Transverse colon (tissue), 4 donors: Measurements from ENCODE around the gene ZBTB16. TPM values are rescaled to one million over a fixed set of nuclear protein-coding genes. Genes with fewer than 3 reads are reported as not detected.

ENCODE experiments used
- DNase-seq: peaks from one replicate; pipeline ENCODE4 v3.0.0-alpha.2; 2019
- H3K27ac ChIP-seq, 4 donors: fragments of 200-600 bp; sonication (generic); 2 replicates each; pipeline ENCODE4 v1.5.1; 2016 to 2018; ENCODE audit warnings: inconsistent platforms in 4 of 4
- H3K27me3 ChIP-seq: fragments of 200-600 bp; sonication (generic); 2 replicates; pipeline ENCODE4 v1.5.1; 2017; ENCODE audit warnings: inconsistent platforms
- H3K36me3 ChIP-seq, 4 donors: fragments of 200-600 bp; sonication (generic); 2 replicates each; pipeline ENCODE4 v1.5.1; 2017 to 2019; ENCODE audit warnings: inconsistent platforms in 4 of 4
- H3K4me1 ChIP-seq, 4 donors: fragments of 200-600 bp; sonication (generic); 2 replicates each; pipeline ENCODE4 v1.5.1; 2017 to 2020; ENCODE audit warnings: inconsistent platforms in 4 of 4
- H3K4me3 ChIP-seq, 4 donors: fragments of 200-600 bp; sonication (generic); 1 replicate in 1 of 4; 2 replicates in 3 of 4; pipeline versions ENCODE4 v1.5.1 to v1.6.1; 2017 to 2019; ENCODE audit warnings: inconsistent platforms in 4 of 4
- H3K9me3 ChIP-seq, 2 donors: fragments of 200-600 bp; sonication (generic); 2 replicates each; pipeline ENCODE4 v1.5.1; 2017 to 2019; ENCODE audit warnings: inconsistent platforms in 2 of 2
- EP300 ChIP-seq: sonication (generic); formaldehyde crosslinking; IDR thresholded peaks from one replicate; pipeline ENCODE4 v1.6.1; 2017; ENCODE audit warnings: antibody characterized with exemption, low read depth
- POLR2A ChIP-seq: fragments of 450-650 bp; IDR thresholded peaks from one replicate; pipeline ENCODE4 v1.6.1; 2016; ENCODE audit warnings: antibody characterized with exemption, mild to moderate bottlenecking, moderate library complexity
- POLR2AphosphoS5 ChIP-seq, 3 donors: sonication (generic); formaldehyde crosslinking; IDR thresholded peaks; one replicate each; pipeline ENCODE4 v1.6.1; 2016; ENCODE audit warnings: antibody characterized with exemption in 3 of 3
- WGBS, 2 donors: methylation state at CpG; one replicate each; pipeline ENCODE4 v1.1.5; 2018; ENCODE audit warnings: low coverage in 1 of 2; 5-methylcytosine and 5-hydroxymethylcytosine counted together
- in situ Hi-C, 4 donors: fragments of 200-750 bp; cut with MboI; loops; one replicate each; pipeline versions ENCODE4 v1.15.0 to v1.15.1; 2017; ENCODE audit warnings: low sequenced_read_pairs in 3 of 4, low pct_ligation_motif_present in 1 of 4, low pct_unique_long_range_greater_than_20kb in 1 of 4
- intact Hi-C: fragments of 100-400 bp; cut with DNase I; formaldehyde crosslinking; loops from one replicate; pipeline ENCODE4 v1.15.1; 2023; ENCODE audit warnings: low total_unique reads
- total RNA-seq, 4 donors: library from RNA; depleted of rRNA; stranded (reverse); fragments of >200 nt; gene quantifications; one replicate each; pipeline ENCODE4 v1.1.0, GENCODE V29; 2016
- TF ChIP-seq, protein P1 (sequence below), 5 experiments: fragments of 200-600 bp in 3 of 5; fragments of 450-650 bp in 2 of 5; sonication (generic) in 3 of 5; IDR thresholded peaks; 1 replicate in 2 of 5; 2 replicates in 3 of 5; pipeline ENCODE4 v1.5.1; 2016 to 2017; ENCODE audit warnings: antibody characterized with exemption in 5 of 5, inconsistent platforms in 3 of 5, mild to moderate bottlenecking in 2 of 5, moderate library complexity in 1 of 5

Gene ZBTB16
- total RNA-seq, 4 donors from 2014 or later = 108 to 271 (median 155) TPM

DNA sequence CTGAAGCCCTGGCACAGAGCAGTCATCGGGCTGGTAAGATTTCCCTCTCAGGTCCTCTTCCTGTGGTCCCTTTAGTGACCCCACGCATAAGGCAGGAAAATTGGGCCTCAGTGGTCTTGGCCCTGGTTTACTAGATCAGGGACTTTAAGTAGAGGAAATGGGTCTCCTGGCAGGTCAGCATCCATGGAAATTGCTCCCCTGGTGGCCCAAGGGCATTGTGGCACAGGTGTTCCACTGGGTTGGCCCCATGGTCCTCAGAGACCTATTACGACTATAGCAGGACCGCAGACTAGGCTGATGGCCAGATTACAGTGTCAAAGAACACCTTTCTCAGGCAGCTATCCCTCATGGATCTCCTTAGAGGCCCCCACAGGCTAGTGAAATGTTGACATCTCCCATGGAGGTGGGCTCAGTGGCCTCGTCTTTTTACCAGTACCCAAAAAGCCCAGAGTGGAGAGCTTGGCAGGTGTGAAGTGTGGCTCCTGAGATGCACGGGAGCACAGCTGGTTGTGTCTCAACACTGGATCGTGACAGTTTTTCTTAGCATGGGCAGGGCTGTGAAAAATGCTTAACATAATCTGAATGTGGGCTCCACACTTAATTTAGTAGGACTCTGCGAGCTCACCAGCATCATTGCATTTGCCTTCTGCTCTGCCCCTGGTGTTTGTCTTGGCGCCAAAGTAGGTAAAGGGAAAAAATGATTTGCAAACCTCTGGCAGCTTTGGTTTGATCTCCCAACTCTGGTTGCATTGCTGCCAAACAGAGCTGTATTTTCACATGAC lies 74.2 kb downstream of the ZBTB16 start:
- Histone ChIP-seq H3K36me3 (no peaks in the 10 kb centered on the region), H3K27me3 (no peaks in the 10 kb centered on the region), H3K27ac (peak overlapping the region; percentile 59 to 96 (median 76)), H3K4me1 (peaks cover 48 to 99% (median 88%) of the 10 kb centered on the region in 4 donors), H3K4me3 (no peak overlapping the region), H3K9me3 (no peaks in the 10 kb centered on the region)
- in situ Hi-C loops (no loop called here), intact Hi-C loops (no loop called here)
- TF ChIP-seq, protein P1, sequence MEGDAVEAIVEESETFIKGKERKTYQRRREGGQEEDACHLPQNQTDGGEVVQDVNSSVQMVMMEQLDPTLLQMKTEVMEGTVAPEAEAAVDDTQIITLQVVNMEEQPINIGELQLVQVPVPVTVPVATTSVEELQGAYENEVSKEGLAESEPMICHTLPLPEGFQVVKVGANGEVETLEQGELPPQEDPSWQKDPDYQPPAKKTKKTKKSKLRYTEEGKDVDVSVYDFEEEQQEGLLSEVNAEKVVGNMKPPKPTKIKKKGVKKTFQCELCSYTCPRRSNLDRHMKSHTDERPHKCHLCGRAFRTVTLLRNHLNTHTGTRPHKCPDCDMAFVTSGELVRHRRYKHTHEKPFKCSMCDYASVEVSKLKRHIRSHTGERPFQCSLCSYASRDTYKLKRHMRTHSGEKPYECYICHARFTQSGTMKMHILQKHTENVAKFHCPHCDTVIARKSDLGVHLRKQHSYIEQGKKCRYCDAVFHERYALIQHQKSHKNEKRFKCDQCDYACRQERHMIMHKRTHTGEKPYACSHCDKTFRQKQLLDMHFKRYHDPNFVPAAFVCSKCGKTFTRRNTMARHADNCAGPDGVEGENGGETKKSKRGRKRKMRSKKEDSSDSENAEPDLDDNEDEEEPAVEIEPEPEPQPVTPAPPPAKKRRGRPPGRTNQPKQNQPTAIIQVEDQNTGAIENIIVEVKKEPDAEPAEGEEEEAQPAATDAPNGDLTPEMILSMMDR (IDR thresholded peaks at IDR 0.05) = no peak
- TF ChIP-seq POLR2AphosphoS5 (IDR thresholded peaks at IDR 0.05) = peak in 1 of 3 donors; percentile 45
- DNase-seq = peak; percentile 6
- 86% methylated on average over 9 of the region's 9 CpGs; no CpG with 5 or more reads in 1 of the 2 donors for WGBS, 2 donors

DNA sequence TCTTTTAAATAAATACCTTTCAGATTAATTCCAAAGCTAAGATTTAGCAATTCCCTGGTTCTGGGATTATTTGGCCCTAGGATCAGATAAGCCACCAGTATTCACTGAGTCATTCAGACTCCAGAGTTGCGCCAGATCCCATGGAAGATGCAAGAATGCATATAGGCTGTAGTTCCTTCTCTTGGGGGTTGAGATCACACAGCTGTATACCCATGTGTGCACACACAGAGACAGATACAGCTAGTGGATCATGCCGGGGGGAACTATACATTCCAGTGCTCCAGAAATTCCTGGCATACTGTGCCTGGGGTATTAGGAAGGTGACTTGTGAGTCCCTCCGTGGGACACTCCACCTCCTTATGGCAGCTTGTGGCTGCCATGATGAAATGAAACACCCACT lies 75.4 kb downstream of the ZBTB16 start:
- Histone ChIP-seq H3K9me3 (no peaks in the 10 kb centered on the region), H3K27ac (peak overlapping the region; percentile 56 to 96 (median 76)), H3K27me3 (no peaks in the 10 kb centered on the region), H3K4me3 (no peak overlapping the region), H3K4me1 (peaks cover 38 to 99% (median 85%) of the 10 kb centered on the region in 4 donors), H3K36me3 (no peaks in the 10 kb centered on the region)
- WGBS, 2 donors = 80 to 87% methylated on average over 1 to 3 of the region's 3 CpGs
- in situ Hi-C loops (no loop called here), intact Hi-C loops (no loop called here)
- DNase-seq = peak; percentile 18
- TF ChIP-seq POLR2AphosphoS5 (IDR thresholded peaks at IDR 0.05) (no peak), EP300 (no peak)

DNA sequence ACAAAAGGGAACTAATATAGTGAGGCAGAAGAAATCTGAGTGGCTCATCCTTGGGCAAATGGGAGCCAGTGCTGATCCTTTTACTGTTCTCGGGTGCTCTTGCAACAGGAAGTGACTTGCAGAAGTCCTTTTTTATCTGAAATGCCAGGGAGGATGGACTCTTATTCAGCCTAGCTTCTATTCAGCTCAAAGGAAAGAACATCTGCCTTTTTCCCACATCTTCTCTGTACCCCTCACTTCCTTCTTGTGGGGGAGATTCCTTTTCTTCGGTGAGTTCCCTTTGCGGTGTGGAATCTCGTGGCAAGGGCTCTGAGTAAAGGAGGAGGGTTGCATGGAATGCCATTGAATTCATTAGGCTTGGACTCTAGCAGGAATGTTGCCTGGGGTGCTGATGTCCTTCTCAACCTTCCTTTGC lies 76.2 kb downstream of the ZBTB16 start:
- Histone ChIP-seq H3K27me3 (no peaks in the 10 kb centered on the region), H3K4me1 (peaks cover 41 to 99% (median 85%) of the 10 kb centered on the region in 4 donors), H3K4me3 (no peak overlapping the region), H3K27ac (peak overlapping the region; percentile 56 to 96 (median 76)), H3K9me3 (no peaks in the 10 kb centered on the region), H3K36me3 (peaks cover 0 to 5% (median 0%) of the 10 kb centered on the region in 4 donors)
- DNase-seq = no peak
- intact Hi-C loops (no loop called here), in situ Hi-C loops (no loop called here)
- TF ChIP-seq POLR2A (no peak), POLR2AphosphoS5 (IDR thresholded peaks at IDR 0.05) (no peak), EP300 (no peak)
- TF ChIP-seq, protein P1 (IDR thresholded peaks at IDR 0.05) = no peak
- 75 to 83% methylated on average over 2 to 4 of the region's 4 CpGs for WGBS, 2 donors

DNA sequence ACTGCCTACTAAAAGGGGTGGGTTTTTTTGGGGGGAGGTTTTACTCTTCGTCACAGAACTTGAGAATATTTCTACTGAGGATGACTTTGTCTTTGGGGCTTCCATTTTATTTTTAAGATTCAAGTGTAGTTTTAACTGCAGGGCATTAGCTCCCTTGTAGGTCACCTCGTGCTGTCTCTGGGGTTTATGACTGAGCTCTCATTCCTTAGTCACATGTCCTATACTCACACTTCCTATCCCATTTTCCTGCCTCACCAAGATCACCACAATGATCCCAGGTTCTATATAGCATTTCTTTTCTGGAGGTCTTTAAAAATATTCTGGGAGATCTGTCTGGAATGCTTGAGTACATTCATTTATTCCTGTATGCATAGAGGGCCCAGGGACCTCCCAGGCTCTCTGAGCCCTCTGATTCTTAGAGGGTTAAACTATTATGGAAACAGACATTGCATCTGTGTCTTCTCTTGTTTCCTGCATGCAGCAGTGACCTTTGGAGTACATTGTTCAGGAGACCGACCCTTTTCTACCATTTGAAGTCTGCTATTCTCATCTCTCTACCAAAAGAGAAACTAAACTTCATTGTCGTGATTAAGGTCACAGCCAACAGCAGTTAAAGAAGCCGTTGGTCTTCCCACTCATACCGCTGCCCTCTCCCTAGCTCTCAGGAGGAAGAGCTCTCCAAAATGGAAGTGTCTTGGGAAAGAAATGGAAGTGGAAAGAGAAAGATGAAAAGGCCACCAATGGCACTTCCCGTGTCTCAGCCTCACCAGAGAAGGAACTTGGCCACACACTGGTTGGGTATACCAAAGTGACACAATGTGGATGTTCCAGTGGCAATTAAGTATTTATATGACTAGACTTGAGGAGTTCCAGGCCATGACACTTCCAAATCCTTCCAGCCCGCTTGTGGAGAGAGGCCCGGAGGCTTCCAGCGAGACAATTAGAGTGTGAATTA lies 77.5 kb downstream of the ZBTB16 start:
- intact Hi-C loops (no loop called here), in situ Hi-C loops (no loop called here)
- H3K4me3 ChIP-seq = no peak overlapping the region
- peaks cover 48 to 99% (median 83%) of the 10 kb centered on the region in 4 donors for H3K4me1 ChIP-seq
- H3K9me3 ChIP-seq = no peaks in the 10 kb centered on the region
- peaks cover 0 to 5% (median 2%) of the 10 kb centered on the region in 4 donors for H3K36me3 ChIP-seq
- 56 to 58% methylated on average over 7 to 10 of the region's 10 CpGs for WGBS, 2 donors
- H3K27me3 ChIP-seq = no peaks in the 10 kb centered on the region
- H3K27ac ChIP-seq = peak overlapping the region; percentile 56 to 96 (median 76)
- DNase-seq = no peak
- TF ChIP-seq EP300 (no peak), POLR2AphosphoS5 (IDR thresholded peaks at IDR 0.05) (no peak), POLR2A (no peak)
- TF ChIP-seq, protein P1 (IDR thresholded peaks at IDR 0.05) = no peak
